Motor neuron (in vitro differentiated cells): ENCODE data around the gene BRINP2. TPM values are rescaled to one million over a fixed set of nuclear protein-coding genes. Genes with fewer than 3 reads are reported as not detected.

Experiments
- ATAC-seq, 8 experiments: fragments of 200-7000 bp; cut with Tn5 transposase; replicated peaks in 6 of 8; 2 replicates each; pipeline ENCODE4 v1.8.0; 2021; ENCODE audit warnings: mild to moderate bottlenecking in 8 of 8, moderate library complexity in 8 of 8
- H3K27ac ChIP-seq, 2 donors: fragments of 250-450 bp; sonication (Bioruptor Pico); 2 replicates each; pipeline ENCODE4 v1.9.0; 2021; ENCODE audit warnings: antibody characterized with exemption in 2 of 2, mild to moderate bottlenecking in 2 of 2, moderate library complexity in 1 of 2
- H3K4me1 ChIP-seq, 2 donors: fragments of 250-450 bp; sonication (Bioruptor Pico); replicated peaks in 1 of 2; 2 replicates each; pipeline ENCODE4 v1.6.1; 2021; ENCODE audit warnings: antibody characterized with exemption in 2 of 2, mild to moderate bottlenecking in 2 of 2, moderate library complexity in 1 of 2
- H3K4me3 ChIP-seq, 5 donors: fragments of 250-450 bp; sonication (Bioruptor Pico); 2 replicates each; pipeline ENCODE4 v1.9.0; 2021; ENCODE audit warnings: antibody characterized with exemption in 5 of 5, mild to moderate bottlenecking in 5 of 5, moderate library complexity in 4 of 5
- WGBS, 10 experiments: fragments of 450-650 bp; shearing (Covaris generic); methylation state at CpG; one replicate each; pipeline ENCODE4 v1.0.0; 2022; 5-methylcytosine and 5-hydroxymethylcytosine counted together
- in situ Hi-C, 9 experiments: fragments of 400-800 bp; cut with MboI; loops; one replicate each; pipeline ENCODE4 v1.15.0; 2021; ENCODE audit warnings: low sequenced_read_pairs in 9 of 9, low pct_unique_long_range_greater_than_20kb in 2 of 9; ENCODE audit not compliant: unreplicated experiment in 9 of 9
- total RNA-seq, 8 experiments: library from RNA; unstranded; fragments of 300-600 nt; gene quantifications; 2 replicates each; pipeline versions ENCODE4 v1.2.3 to v1.2.4, GENCODE V29; 2022

The BRINP2 gene
- total RNA-seq, 8 experiments from 2014 or later: 0.09 to 6.2 (median 3.2) TPM; not detected in 1

DNA sequence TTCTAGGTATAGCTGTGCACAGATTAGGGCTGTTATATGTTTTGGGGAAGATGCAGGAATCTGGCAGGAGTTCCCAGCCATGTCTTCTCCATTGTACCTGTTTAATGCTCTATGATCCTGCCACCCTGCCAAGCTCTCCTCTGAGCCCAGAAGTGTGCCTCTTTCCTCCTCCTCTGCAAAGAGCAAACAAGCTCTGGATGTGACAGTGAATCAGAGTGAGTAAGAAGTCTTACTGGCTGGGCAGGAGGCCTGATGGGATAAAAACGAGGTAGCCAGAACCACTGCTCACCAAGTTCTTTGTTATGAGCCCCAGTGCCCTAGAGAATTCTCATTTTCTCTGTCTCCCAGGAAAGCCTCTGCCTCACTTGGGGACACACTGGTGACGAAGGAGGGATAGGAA, 69.0 kb downstream of the BRINP2 start:
- in situ Hi-C loops: no loop called here
- Histone ChIP-seq H3K4me3 (no peak overlapping the region), H3K27ac (no peak overlapping the region), H3K4me1 (peaks cover 4% of the 10 kb centered on the region in 2 donors)
- WGBS, 10 experiments: 0 to 100% (median 67%) methylated on average over 1 to 2 of the region's 2 CpGs; no CpG with 5 or more reads in 1 of the 10 experiments
- no peak for ATAC-seq

DNA sequence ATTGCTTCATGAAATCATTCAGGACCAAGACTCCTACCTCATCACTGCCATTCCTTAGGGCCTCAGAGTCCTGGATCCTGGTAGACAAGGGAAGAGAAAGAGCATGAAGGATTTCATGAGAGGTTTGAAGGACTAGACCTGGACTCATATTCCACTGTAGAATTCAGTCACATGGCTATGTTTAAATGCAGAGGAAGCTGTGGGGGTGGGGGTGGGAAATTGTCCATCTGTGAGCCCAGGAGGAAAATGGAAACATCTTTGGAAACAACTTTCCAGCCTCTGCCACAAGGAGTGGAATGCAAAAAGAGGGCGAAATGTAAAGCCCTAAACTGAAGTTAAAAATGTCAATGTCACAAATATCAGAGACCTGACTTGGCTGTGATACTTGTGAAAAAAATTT, 73.0 kb downstream of the BRINP2 start:
- in situ Hi-C loops: no loop called here
- no peak overlapping the region for H3K4me3 ChIP-seq
- no peak overlapping the region for H3K27ac ChIP-seq

GRCh38 chr1:177246710-177247580, 76.2 kb downstream of the BRINP2 start:
- 87 to 100% (median 96%) methylated on average over 1 to 4 of the region's 4 CpGs; no CpG with 5 or more reads in 2 of the 10 experiments for WGBS, 10 experiments
- ATAC-seq: peak in 5 of 8 experiments; percentile 68 to 85 (median 78)
- Histone ChIP-seq H3K4me1 (peaks cover 15 to 16% of the 10 kb centered on the region in 2 donors), H3K27ac (no peak overlapping the region), H3K4me3 (no peak overlapping the region)
- in situ Hi-C loops: no loop called here

More for the DNA sequence above, 73.0 kb downstream of the BRINP2 start:
- no peak for ATAC-seq
- H3K4me1 ChIP-seq: peaks cover 17 to 19% of the 10 kb centered on the region in 2 donors
- WGBS, 10 experiments: 11 to 100% (median 85%) methylated on average over 1 of the region's 1 CpG; no CpG with 5 or more reads in 2 of the 10 experiments

- Histone ChIP-seq H3K27ac (no peak overlapping the region), H3K4me3 (no peak overlapping the region), H3K4me1 (peaks cover 15 to 16% of the 10 kb centered on the region in 2 donors)
- in situ Hi-C loops: no loop called here
- ATAC-seq: peak in 1 of 8 experiments; percentile 20
- 77 to 100% (median 88%) methylated on average over 1 to 9 of the region's 9 CpGs for WGBS, 10 experiments
Observed at GRCh38 chr1:177247623-177248176, 76.9 kb downstream of the BRINP2 start.

GRCh38 chr1:177248258-177248657, 77.5 kb downstream of the BRINP2 start:
- peaks cover 15 to 16% of the 10 kb centered on the region in 2 donors for H3K4me1 ChIP-seq
- in situ Hi-C loops: no loop called here
- H3K27ac ChIP-seq: no peak overlapping the region
- H3K4me3 ChIP-seq: no peak overlapping the region
- WGBS, 10 experiments: 52 to 100% (median 70%) methylated on average over 1 to 5 of the region's 5 CpGs; no CpG with 5 or more reads in 3 of the 10 experiments
- ATAC-seq: no peak

GRCh38 chr1:177249231-177249630, 78.5 kb downstream of the BRINP2 start:
- no peak overlapping the region for H3K4me3 ChIP-seq
- peaks cover 15 to 16% of the 10 kb centered on the region in 2 donors for H3K4me1 ChIP-seq
- peak in 2 of 8 experiments; percentile 23 to 85 for ATAC-seq
- no peak overlapping the region for H3K27ac ChIP-seq
- in situ Hi-C loops: no loop called here

DNA sequence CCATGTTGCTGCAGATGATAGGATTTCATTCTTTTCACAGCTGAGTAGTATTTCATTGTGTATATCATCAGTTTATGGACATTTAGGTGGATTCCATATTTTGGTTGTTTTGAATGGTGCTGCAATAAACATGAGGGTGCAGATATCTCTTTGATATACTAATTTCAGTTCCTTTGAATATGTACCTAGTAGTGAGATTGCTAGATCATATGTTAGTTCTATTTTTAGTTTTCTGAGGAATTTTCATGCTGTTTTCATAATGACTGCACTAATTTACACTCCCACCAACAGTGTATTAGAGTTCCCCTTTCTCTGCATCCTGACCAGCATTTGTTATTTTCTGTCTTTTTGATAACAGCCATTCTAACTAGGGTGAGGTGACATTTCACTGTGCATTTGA, 82.1 kb downstream of the BRINP2 start:
- in situ Hi-C loops: no loop called here
- no peak for ATAC-seq
- Histone ChIP-seq H3K4me3 (no peak overlapping the region), H3K4me1 (peaks cover 11 to 20% of the 10 kb centered on the region in 2 donors), H3K27ac (no peak overlapping the region)

DNA sequence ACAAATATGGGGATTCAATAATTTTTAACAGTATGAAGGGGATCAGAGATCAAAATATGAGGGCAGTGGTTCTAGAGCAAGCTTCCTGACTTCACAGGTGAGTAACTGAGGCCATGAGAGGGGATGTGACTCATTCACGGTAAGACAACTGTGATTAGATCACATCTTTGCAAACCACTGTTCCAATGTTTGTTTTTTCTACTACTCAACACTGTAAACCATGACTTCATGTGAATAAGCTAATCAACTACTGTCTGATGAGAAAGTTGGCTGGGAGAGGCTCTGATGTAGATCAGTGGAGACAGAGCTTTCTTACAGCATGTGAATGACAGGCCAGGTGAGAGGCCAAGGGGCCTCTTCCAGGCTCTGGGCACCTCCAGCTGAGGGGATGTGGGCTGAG, 84.7 kb downstream of the BRINP2 start:
- WGBS, 10 experiments: 0 to 100% (median 83%) methylated on average over 1 of the region's 1 CpG; no CpG with 5 or more reads in 3 of the 10 experiments
- H3K27ac ChIP-seq: no peak overlapping the region
- peak in 6 of 8 experiments; percentile 13 to 89 (median 63) for ATAC-seq
- in situ Hi-C loops: no loop called here
- no peak overlapping the region for H3K4me3 ChIP-seq
- H3K4me1 ChIP-seq: peaks cover 7 to 14% of the 10 kb centered on the region in 2 donors

DNA sequence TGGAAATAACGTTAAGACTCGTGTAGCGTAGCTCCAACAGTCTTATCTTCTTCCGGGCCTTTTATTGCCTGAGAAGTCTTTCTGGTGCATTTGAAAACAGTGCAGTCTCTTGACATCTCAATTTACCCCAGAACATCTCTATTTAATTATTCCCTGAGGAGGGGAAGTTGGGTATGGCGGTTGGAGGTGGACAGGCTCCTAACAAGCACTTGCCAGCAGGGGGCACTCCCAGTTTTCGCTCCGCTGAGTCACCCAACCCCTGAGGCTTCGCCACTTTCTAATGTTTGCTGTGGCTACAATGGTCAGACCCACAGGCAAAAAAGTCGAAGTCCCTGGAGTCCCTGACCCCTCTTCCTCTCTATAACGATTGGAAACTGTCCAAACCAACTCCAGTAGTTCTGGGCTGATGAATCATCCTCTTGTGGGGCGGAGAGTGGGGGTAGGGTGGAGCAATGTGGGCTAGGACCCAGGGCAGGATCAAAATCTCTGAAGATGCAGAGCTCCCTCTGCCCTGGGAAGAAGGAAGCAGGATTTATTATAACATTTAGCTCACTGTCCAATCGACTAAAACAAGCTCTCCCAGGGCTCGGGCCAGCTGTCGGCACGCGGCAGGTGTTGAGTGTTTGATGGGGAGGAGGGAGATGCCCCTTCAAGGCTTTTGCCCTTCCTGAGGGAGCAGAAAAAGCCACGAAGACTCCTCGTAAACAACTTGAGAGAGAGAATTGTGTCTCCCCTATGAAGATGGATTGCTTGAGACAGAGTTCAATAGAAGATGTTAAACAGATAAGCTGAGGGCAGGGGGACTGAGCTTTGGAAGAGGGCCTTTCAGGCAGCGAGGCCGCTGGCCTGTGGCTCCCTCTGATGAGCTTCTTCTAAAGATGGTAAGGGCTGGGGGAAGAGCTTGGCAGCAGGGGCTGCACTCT, 85.7 kb downstream of the BRINP2 start:
- no peak overlapping the region for H3K4me3 ChIP-seq
- H3K27ac ChIP-seq: peak overlapping the region in 1 of 2 donors; percentile 20
- WGBS, 10 experiments: 20 to 85% (median 53%) methylated on average over 1 to 19 of the region's 20 CpGs
- H3K4me1 ChIP-seq: peaks cover 7 to 14% of the 10 kb centered on the region in 2 donors
- in situ Hi-C loops: no loop called here
- peak; percentile 24 to 89 (median 66) for ATAC-seq

- Histone ChIP-seq H3K27ac (no peak overlapping the region), H3K4me3 (no peak overlapping the region), H3K4me1 (peaks cover 7 to 14% of the 10 kb centered on the region in 2 donors)
- 56 to 92% (median 85%) methylated on average over 2 to 10 of the region's 11 CpGs; no CpG with 5 or more reads in 3 of the 10 experiments for WGBS, 10 experiments
- in situ Hi-C loops: no loop called here
- ATAC-seq: peak in 1 of 8 experiments; percentile 6
Observed at GRCh38 chr1:177257128-177257527, 86.4 kb downstream of the BRINP2 start.

DNA sequence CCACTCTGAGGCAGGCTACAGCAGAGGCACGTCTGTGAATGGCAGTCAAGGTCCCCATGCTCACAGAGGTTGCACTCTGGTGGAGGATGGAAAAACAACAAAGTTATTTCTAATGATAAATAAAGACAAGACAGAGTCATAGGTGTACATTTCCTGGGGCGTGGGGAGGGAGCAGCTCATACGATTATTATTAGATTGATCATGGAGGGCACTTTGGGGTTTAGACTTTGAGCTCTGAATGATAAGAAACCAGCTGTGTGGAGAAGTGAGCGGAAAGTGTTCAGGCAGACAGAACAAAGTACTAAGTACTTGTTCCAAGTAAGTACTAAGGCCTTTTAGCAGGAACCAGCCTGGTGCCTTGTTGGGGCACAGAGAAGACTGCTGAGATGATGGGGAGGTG, 86.8 kb downstream of the BRINP2 start:
- H3K4me1 ChIP-seq: peaks cover 7 to 14% of the 10 kb centered on the region in 2 donors
- no peak overlapping the region for H3K4me3 ChIP-seq
- in situ Hi-C loops: no loop called here
- 75 to 100% (median 90%) methylated on average over 1 to 4 of the region's 4 CpGs; no CpG with 5 or more reads in 1 of the 10 experiments for WGBS, 10 experiments
- no peak for ATAC-seq
- H3K27ac ChIP-seq: no peak overlapping the region

DNA sequence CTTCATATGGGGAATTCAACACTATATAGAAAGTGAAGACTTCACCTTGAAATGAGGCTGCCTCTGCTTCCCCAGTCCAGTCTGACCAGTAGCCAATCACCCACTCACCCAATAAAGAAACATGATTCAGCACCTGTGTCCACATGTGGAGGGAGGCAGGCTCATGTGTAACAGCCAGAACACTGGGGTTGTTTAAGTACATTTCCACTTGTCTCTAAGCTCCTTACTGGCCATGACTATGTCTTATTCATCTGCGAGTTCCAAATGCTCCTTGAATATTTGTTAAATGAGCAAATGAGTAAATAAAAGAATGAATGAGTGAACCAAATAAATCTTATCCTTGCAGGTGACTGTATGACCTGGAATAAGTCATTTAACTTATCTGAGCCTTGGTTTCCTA, 100.1 kb downstream of the BRINP2 start:
- 0 to 100% (median 88%) methylated on average over 1 of the region's 1 CpG; no CpG with 5 or more reads in 3 of the 10 experiments for WGBS, 10 experiments
- Histone ChIP-seq H3K4me1 (peaks cover 0 to 6% of the 10 kb centered on the region in 2 donors), H3K27ac (no peak overlapping the region), H3K4me3 (no peak overlapping the region)
- ATAC-seq: no peak
- in situ Hi-C loops: no loop called here
